Amniotic epithelial cell (primary cell): Measurements from ENCODE around the gene LATS1.
"Not testable (repeated sequence)": the region's sequence is repeated elsewhere in the genome, so short reads cannot be mapped to it uniquely, and the experiment has no call there.

Experiments
- DNase-seq: peaks from one replicate; pipeline ENCODE4 v3.0.0-alpha.2; 2010; ENCODE audit warnings: low read depth

The LATS1 gene

GRCh38 chr6:149717588-149718458 lies at the start of gene LATS1:
Gene LATS1 (minus strand): TSS chr6:149718101. CDS start chr6:149702126, 15,975 bp downstream.
- DNase-seq, result peak; percentile 67

- DNase-seq, result peak; percentile 91
These were observed 48.4 kb upstream of the LATS1 start for GRCh38 chr6:149766156-149766769.

- no peak for DNase-seq
These were observed 46.0 kb upstream of the LATS1 start for GRCh38 chr6:149763866-149764265.

GRCh38 chr6:149761438-149761837 lies 43.5 kb upstream of the LATS1 start:
- no peak for DNase-seq

- DNase-seq, result no peak
These were observed 38.3 kb upstream of the LATS1 start for GRCh38 chr6:149756261-149756636.

GRCh38 chr6:149755300-149756260 lies 37.7 kb upstream of the LATS1 start:
- no peak for DNase-seq

- no peak for DNase-seq
These were observed 36.6 kb upstream of the LATS1 start for GRCh38 chr6:149754548-149754947.

GRCh38 chr6:149753374-149753637 lies 35.4 kb upstream of the LATS1 start:
- not testable (repeated sequence) for DNase-seq

- peak; percentile 37 for DNase-seq
These were observed 34.9 kb upstream of the LATS1 start for GRCh38 chr6:149752600-149753373.

- DNase-seq, result not testable (repeated sequence)
These were observed 34.0 kb upstream of the LATS1 start for GRCh38 chr6:149751920-149752319.

- DNase-seq, result no peak
These were observed 33.3 kb upstream of the LATS1 start for GRCh38 chr6:149751239-149751638.

GRCh38 chr6:149750136-149750609 lies 32.3 kb upstream of the LATS1 start:
- DNase-seq, result peak; percentile 45

- DNase-seq, result peak; percentile 65
These were observed 31.8 kb upstream of the LATS1 start, which contains the start of gene PCMT1 for GRCh38 chr6:149749594-149750135. Gene PCMT1 (plus strand): TSS chr6:149749741. CDS start chr6:149749902, 161 bp downstream.

- DNase-seq, result not testable (repeated sequence)
These were observed 31.2 kb upstream of the LATS1 start for GRCh38 chr6:149749082-149749593.

- peak; percentile 94 for DNase-seq
These were observed 28.4 kb upstream of the LATS1 start, which contains the start of gene NUP43 for GRCh38 chr6:149746147-149746946. Gene NUP43 (minus strand): TSS chr6:149746529. CDS start chr6:149746495, 34 bp downstream.

GRCh38 chr6:149745252-149745651 lies 27.4 kb upstream of the LATS1 start:
- not testable (repeated sequence) for DNase-seq

- DNase-seq, result no peak
These were observed 17.0 kb upstream of the LATS1 start for GRCh38 chr6:149734915-149735314.

GRCh38 chr6:149733089-149733720 lies 15.3 kb upstream of the LATS1 start:
- no peak for DNase-seq

GRCh38 chr6:149729824-149730223 lies 11.9 kb upstream of the LATS1 start:
- DNase-seq, result no peak
